ENCODE results near the gene FBLN2.

Gene FBLN2

GRCh38 chr3:13569201-13569600 lies 20.3 kb downstream of the FBLN2 start:
- DNase-seq: no peak

DNA sequence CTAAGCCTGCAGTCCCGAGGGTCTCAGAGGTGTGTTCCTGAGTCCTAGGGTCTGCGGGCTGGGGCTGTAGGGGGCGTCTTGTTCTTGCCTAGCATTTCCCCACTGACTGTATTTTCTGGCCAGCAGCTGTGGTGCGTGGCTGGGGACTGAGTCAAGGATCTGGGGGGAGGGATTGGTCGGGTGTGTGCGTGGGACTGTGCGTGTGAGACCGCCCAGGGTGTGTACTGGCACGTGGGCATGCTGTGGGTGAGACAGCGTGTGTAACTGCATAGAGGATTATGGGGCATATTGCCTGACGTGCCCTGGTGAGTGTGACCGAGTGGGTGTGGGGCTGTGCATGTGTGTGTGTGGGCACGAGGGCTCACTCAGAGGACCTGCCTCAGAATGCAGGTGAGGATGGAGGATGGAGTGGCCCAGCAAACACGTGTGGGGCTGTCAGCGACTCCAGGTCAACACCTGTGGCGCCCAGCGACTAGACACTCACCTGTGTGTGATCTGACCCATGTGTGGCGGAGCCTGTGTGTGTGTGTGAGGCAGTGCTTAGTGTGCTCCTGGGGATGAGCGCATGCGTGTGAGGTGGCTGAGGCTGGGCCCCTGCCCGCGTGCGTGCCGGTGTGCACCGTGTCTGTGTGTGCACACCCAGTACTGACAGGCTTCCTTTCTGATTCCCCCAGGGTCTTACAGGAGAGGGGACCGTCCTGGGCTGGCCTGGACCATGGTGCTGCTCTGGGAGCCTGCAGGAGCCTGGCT lies 20.9 kb downstream of the FBLN2 start:
- no peak for DNase-seq

GRCh38 chr3:13570391-13571194 lies 21.7 kb downstream of the FBLN2 start:
- DNase-seq: no peak

DNA sequence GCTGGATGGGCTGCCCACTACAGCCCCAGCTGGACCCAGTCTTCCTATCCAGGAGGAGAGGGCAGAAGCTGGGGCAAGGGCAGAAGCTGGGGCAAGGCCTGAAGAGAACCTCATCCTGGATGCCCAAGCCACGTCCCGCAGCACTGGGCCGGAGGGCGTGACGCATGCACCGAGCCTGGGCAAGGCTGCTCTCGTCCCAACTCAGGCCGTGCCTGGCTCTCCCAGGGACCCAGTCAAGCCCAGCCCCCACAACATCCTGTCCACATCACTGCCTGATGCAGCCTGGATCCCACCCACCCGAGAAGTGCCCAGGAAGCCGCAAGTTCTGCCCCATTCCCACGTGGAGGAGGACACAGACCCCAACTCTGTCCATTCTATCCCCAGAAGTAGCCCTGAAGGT lies 22.3 kb downstream of the FBLN2 start:
- no peak for DNase-seq

GRCh38 chr3:13571831-13572750 lies 23.2 kb downstream of the FBLN2 start:
- DNase-seq: no peak

- no peak for DNase-seq
Observed at GRCh38 chr3:13572926-13573623, 24.1 kb downstream of the FBLN2 start.

DNA sequence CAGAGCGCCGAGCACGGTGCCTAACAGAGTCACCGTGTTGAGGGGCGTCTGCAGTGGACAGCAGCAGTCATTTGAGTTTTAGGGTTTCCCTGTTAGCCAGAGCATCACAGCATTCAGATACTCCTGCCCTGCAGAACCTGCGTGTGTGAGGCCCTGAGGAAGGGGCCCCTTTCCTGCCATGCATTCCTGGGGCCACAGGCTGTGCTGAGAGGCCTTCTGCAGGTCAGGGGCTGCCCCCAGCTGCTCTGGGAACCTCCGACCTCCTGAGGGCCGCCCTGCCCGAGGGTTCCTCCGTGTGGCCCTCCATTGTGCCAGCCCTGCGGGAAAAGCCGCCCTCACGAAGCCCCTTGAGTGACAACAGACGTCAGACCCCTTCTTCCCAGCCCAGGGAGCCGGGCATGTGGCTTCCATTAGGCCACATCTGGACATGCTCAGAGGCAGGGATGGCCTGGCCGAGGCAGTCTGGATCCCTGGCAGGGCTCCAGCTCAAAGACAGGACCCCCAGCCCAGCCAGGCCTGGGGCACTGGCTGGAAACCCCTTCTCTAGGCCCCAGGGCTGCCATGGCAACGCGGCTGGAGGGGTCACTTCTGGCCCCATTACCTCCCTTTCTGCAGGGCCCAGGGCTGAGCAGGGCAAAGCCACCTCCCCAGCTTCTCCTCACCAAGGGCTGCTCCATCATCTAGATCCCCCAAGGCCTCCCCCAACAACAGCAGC lies 25.3 kb downstream of the FBLN2 start:
- DNase-seq: peak; percentile 10

- DNase-seq: peak; percentile 73
Observed at GRCh38 chr3:13574798-13575451, 26.0 kb downstream of the FBLN2 start.

DNA sequence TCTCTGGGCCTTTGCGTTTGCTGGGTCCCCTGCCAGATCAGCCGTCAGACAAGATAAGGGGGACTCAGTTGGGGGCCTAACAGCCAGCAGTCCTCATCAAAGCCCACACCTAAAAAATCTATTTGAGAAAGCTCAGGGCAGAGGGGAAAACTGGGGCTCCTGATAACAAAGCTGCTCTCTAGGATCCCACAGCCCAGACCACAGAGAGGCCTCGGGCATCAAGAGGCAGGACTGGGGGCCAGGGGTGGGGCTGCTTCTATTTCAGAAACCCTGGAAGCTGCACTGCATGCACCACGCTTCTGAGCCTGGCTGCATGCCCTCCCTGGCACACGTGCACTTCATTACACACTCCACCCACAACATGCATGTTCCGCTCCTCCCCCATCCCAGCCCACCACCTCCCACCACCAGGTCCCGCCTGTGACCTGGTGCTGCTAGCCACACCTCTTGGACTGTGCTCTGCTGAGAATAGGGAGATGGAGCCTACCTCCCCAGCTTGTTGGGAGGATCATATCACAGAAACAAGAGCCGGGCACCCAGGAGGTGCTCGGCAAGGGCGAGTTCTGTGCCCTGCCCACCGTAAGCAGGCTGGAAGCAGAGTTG lies 26.6 kb downstream of the FBLN2 start:
- DNase-seq: peak; percentile 9

DNA sequence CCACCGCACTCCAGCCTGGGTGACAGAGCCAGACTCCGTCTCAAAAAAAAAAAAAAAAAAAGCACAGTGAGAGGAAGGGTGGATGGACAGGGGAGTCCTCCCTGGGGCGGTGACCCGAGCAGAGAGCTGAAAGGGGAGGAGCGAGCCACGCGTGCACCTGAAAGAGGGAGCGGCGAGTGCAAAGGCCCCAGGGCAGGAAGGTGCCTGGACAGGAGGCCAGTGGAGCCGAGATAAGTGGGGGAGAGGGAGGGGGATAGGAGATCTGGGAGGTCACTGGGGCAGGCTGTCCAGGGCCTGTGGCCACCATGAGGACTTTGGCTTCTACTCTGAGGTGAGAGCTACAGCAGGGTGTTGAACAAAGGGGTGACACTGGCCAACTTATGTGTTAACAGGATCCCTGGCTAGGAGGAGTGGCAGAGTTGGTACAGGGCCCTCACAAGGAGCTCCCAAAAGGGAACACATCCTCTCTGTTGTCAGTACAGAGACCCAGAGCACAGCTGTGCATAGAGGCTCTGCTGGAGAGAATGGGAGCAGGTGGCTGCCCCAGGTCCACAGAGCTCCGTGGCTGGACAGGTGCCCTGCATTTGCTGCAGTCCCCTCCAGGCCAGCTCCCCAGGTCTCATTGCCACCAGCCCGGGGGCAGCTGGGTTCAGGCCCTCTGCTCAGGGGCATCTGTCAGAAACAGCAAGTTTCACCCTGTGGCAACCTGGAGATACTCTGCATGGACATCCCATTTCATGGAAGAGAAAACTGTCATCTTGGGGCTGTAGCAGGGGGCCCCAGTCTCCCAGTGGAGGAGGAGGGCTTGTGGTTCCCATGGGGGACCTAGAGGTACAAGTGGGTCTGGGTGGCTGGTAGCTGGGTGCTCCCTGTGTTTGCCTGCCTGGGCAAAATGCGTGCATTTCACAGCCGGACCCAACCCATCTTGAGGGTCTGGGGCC lies 28.5 kb downstream of the FBLN2 start:
- no peak for DNase-seq

GRCh38 chr3:13578251-13578650 lies 29.3 kb downstream of the FBLN2 start:
- peak; percentile 48 for DNase-seq

- peak; percentile 84 for DNase-seq
Observed at GRCh38 chr3:13579063-13579462, 30.1 kb downstream of the FBLN2 start.

DNA sequence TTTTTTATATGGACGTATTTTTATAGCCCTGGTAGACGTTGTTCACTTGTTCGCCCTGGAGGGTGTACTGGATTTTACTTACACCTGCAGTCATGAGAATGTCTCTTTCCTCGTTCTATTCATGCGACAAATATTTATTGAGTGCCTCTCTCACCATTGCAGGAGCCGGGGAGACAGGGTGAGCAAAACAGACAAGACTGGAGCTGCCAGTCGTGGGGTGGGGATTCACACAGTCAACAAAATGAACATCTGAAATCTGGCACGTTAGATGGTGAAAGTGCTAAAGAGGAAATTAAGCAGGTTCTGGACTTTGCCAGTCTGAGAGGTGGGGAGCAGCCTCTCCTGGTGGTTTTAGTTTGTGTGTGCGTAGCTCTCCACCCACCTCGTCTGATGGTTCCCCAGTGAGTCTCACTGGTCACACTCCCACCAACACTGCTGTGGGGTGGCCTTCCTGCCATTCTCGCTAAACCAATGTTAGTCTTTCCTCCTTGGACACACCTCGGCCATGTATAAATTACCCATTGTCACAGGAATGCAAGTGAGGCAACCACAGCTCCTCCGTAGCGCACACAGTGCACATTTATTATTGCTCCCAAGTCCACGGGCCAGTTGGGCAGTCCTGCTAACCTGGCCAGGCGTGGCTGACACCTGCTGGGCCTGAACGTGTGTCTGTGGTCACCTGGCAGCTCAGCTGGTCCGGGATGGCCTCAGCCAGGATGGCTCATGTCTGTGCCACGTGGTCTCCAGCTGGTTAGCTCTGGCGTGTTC lies 31.5 kb downstream of the FBLN2 start:
- DNase-seq: no peak

- DNase-seq: no peak
Observed at GRCh38 chr3:13581485-13582365, 32.8 kb downstream of the FBLN2 start.

DNA sequence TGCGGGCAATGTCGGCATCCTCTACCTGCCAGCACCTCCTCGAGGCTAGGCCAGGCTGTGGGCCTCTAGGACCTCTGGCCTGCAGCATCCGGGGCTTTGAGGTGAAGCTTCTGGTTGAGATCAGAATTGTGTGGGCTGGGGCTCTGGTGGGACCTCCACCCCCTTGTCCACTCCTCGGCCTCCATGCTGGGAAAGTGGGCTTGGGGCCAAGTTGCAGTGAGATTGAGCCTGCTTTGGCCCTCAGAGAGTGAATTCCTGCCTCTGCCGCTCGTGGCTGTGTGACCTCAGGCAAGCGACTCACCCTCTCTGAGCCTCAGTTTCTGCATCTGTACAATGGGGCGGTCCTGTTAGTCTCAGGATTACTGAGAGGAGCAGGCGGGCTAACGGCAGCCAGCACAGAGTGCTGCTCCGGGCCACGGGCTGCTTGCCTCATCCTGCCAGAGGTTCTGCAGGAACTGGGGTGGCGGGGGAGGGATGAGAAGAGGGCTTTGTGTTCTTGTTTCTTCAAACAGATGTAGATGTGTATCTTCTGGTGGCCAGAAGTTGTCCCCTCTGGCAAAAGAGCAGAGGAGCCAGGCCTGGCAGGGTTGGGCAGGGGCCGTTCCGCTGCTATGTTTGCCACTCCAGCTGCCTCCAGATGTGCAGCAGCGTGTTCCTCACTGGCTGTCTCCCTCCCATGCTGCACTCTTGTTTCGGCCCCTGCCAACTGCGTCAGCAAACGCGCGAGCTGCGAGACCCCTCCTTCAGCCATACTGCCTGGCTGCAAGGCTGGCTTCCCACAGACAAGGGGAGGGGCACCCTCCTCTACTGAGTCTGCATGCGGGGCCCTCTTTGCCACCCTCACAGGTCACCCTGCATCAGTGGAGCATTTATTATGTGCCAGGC lies 33.7 kb downstream of the FBLN2 start:
- DNase-seq: no peak

- DNase-seq: no peak
Observed at GRCh38 chr3:13583251-13584180, 34.6 kb downstream of the FBLN2 start.
